ENCODE results near the gene NRG4.
"Not testable (repeated sequence)": the region's sequence is repeated elsewhere in the genome, so short reads cannot be mapped to it uniquely, and the experiment has no call there.

NRG4 gene

GRCh38 chr15:75925440-75925839, 86.8 kb downstream of the NRG4 start:
- no peak for DNase-seq

GRCh38 chr15:75924576-75924975, 87.6 kb downstream of the NRG4 start:
- DNase-seq = no peak

DNA sequence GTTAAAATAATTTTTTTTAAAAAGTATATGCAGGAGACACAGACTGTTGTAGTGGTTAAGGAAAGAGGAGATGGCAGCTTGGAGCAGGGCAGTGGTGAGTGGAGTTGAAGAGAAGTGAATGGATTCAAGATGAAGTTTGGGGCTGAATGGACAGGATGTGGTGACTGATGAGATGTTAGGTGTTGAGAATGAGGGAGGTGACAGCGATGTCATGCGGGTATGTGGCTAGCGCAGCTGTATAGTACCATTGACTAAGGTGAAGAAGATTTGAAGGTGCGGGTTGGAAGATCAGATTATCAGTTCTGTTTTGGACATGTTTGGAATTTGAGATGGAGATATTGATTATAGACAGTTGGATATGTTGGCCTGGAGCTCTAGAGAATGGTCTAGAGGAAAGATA, 88.5 kb downstream of the NRG4 start:
- no peak for DNase-seq

DNA sequence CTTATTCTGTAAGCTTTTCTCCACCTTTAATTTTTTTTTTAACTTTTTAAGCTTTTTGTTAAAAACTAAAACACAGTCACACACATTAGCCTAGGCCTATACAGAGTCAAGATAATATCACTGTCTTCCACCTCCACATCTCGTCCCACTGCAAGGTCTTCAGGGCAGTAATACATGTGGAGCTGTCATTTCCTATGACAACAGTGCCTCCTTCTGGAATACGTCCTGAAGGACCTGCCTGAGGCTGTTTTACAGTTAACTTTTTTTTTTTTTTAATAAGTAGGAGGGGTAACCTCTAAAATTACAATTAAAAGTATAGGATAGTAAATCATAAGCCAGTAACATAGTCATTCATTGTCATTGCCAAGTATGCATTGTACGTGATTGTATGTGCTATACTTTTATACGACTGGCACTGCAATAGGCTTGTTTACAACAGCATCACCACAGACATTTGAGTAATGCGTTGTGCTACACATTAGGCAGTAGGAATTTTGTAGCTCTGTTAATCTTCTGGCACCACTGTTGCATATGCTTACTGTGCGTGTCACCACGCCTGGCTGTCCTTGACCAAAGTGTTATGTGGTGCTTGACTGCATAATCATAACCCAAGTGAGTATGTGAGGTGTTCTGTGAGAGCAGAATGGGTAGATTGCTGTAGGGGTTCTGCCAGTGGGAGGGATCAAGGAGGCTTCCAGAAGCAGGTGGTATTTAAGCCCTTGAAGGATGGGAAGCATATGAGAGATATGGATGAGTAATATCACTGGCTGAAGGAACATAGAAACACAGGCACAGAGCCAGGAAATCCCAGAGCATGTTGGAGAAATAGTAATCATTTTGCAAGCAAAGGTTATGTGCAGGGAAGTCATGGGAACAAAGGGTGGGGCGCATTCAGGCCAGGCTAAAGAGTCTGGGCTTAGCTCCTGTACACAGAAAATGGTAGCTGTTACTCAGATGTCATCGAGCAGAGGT, 90.2 kb downstream of the NRG4 start:
- no peak for DNase-seq

DNA sequence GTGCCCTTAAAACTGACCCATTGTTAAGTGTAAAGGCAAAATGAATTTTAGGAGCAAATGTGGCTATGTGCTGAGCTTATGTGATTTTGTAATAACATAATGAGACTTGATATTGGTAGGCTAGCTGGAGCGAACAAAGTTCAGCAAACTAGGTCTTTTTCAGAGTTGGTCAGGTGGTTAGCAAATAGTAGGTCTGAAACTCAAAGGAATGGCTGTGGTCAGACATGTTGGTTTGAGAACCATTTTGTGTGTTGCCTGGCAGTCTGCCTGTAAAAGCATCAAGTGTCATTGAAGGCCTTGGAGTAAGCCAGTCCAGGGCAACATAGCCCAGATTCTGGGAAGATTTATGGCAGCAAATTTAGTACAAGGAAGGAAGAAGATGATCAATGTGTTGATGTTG, 92.1 kb downstream of the NRG4 start:
- DNase-seq = no peak

- no peak for DNase-seq
Observed at GRCh38 chr15:75918135-75918534, 94.1 kb downstream of the NRG4 start.

- no peak for DNase-seq
Observed at GRCh38 chr15:75916978-75917377, 95.2 kb downstream of the NRG4 start.

- not testable (repeated sequence) for DNase-seq
Observed at GRCh38 chr15:75910355-75910754, 101.9 kb downstream of the NRG4 start.

DNA sequence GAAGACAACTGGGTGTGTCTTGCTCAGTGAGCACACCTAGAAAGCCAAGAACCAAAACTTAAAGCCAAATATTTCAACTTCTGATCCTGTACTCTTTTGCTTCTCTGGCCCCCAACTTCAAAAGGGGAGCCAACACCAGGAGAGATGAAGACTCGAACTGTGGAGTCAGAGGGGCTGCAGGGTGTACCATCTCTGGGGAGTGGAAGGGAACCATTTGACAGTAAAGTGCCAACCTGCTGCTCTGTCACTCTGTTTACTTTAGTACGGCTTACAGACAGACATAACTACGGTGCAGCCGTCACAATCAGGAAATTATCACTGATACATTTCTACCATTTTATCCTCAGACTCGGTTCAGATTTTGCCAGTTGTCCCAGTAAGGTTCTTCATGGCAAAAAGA, 107.0 kb downstream of the NRG4 start:
- no peak for DNase-seq

DNA sequence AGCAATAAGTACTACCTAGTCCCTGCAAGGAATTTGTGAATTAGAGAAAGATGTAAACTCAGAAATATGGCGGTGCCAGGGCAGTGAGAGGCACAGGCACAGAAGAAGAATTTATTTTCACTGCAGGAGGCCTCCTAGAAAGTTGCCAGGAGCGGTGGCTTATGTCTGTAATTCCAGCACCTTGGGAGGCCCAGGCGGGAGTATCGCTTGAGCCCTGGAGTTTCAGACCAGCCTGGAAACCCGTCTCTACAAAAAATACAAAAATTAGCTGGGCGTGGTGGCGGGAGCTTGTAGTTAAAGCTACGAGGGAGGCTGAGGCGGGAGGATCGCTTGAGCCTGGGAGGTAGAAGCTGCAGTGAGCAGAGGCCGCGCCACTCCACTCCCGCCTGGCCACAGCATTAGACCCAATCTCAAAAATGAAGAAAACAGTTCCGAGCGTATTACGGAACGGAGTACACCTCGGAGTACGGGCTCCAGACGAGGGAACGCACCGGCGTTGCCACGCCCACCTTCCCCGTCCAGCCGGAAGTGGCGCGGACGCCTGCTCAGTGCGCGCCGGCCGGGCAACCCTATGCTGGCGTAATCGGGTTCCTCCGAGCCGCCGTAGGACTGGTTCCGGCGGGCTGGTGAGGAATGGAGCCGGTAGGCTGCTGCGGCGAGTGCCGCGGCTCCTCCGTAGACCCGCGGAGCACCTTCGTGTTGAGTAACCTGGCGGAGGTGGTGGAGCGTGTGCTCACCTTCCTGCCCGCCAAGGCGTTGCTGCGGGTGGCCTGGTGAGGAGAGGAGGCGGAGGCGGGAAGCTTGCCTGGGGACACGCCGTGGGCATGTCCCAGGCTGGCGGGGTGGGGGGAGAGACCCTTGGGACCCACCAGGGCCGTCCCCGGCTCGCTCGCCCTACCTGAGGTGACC, 108.6 kb downstream of the NRG4 start, which contains the start of gene FBXO22:
TSS of gene FBXO22 (plus strand) at position 548 of the 909 bp plus-strand sequence. CDS start at position 634, 86 bp downstream.
- DNase-seq = peak; percentile 93

GRCh38 chr15:75902129-75902557, 110.1 kb downstream of the NRG4 start:
- DNase-seq = no peak

DNA sequence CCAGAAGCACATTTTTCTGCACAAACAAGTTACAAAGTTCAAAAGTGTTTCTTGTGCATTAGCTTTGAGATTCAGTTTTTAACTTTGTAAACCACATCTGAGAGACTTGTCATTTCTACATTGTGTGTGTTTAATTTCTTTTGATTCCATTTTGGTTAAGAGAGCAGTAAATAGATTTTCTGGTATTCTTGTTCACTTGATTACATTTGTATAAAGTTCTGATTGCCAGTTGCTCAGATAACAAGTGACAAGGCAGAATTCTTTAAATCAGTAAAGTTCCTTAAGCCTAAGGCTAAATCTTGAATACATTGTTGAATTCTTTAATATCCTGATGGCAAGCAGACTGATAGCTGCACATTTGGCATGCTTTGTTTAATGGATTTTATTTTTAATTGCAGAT, 111.6 kb downstream of the NRG4 start:
- DNase-seq = no peak

DNA sequence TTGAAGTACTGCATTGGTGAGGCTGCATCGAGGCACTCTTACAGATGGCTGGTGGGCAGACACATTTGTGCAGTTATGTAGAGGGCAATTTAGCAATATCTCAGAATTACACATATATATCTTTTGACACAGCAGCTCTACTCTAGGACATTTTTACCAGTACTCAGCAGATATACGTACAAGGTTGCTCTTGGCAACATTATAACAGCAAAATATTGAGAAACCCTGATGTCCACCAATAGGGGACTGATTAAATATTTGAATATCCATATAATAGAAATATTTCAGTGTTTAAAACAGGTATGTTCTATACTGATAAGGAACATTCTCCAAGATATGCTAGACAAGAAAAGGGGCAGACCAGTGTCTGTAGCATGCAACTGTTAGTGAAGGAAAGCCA, 116.5 kb downstream of the NRG4 start:
- DNase-seq = no peak

- DNase-seq = no peak
Observed at GRCh38 chr15:75891895-75892294, 120.3 kb downstream of the NRG4 start.

All from activated naive CD4-positive, alpha-beta T cell treated with anti-CD3 and anti-CD28 coated beads, Interleukin-2, amount 50 U/mL, for 16 hours (primary cell).